GM10248 (cell line): ENCODE data around the gene HSPA2.

Source experiments
- CTCF ChIA-PET: fragments of 300-600 bp; sonication (Branson Sonifier 250); formaldehyde crosslinking; extraction: SDS; loops from one replicate; lab custom pipeline; 2021; ENCODE audit warnings: antibody characterized with exemption; lab: Yijun Ruan, JAX
- POLR2A ChIA-PET: fragments of 350-650 bp; sonication (Branson Sonifier 250); formaldehyde crosslinking; extraction: SDS; loops from one replicate; lab custom pipeline; 2020; ENCODE audit warnings: antibody characterized with exemption; lab: Yijun Ruan, JAX
- DNase-seq: peaks from one replicate; pipeline ENCODE4 v3.0.0; 2012; ENCODE audit errors: extremely low spot score
- CTCF ChIP-seq: IDR thresholded peaks from 2 replicates; pipeline ENCODE4 v1.5.1; 2012; ENCODE audit warnings: mild to moderate bottlenecking, low read depth; ENCODE audit errors: extremely low read depth, missing control alignments, control extremely low read depth

HSPA2 gene

GRCh38 chr14:64540208-64541202, at the start of gene HSPA2:
TSS of gene HSPA2 (plus strand) at chr14:64540741. CDS start at chr14:64540850, 109 bp downstream.
- TF ChIP-seq CTCF: peak; percentile 77
- ChIA-PET POLR2A (interaction anchor here (0.5 to 1.1 kb wide), 16 partner anchors 10 to 1059 kb away, joined by 3 to 7 read pairs (median 3); partner anchors contain the start of gene PPP1R36), CTCF (interaction anchor here (0.6 to 1.6 kb wide), 12 partner anchors 10 to 148 kb away, joined by 3 to 8 read pairs (median 4); partner anchors contain the start of gene PPP1R36)
- peak; percentile 94 for DNase-seq

- POLR2A ChIA-PET: no interaction called here
- TF ChIP-seq CTCF: no peak
- CTCF ChIA-PET: interaction anchor here (0.5 to 3.7 kb wide), 8 partner anchors 10 to 150 kb away, joined by 3 to 38 read pairs (median 6); partner anchors contain the start of gene HSPA2
- DNase-seq: no peak
Measured at GRCh38 chr14:64491637-64492036, 48.9 kb upstream of the HSPA2 start.

- POLR2A ChIA-PET: no interaction called here
- TF ChIP-seq CTCF: no peak
- CTCF ChIA-PET: interaction anchor here (1.0 to 1.9 kb wide), 8 partner anchors 8 to 47 kb away, joined by 3 to 8 read pairs (median 4); partner anchors contain the start of gene HSPA2
- DNase-seq: no peak
Measured at GRCh38 chr14:64493455-64493854, 47.1 kb upstream of the HSPA2 start.

GRCh38 chr14:64495252-64495651, 45.3 kb upstream of the HSPA2 start:
- CTCF ChIA-PET: interaction anchor here (1.0 to 4.4 kb wide), 7 partner anchors 10 to 65 kb away, joined by 3 to 25 read pairs (median 7); no protein-coding TSS in a partner anchor
- no peak for DNase-seq
- no peak for TF ChIP-seq CTCF
- POLR2A ChIA-PET: no interaction called here

- ChIA-PET POLR2A (no interaction called here), CTCF (interaction anchor here (1.2 to 4.4 kb wide), 5 partner anchors 15 to 67 kb away, joined by 3 to 25 read pairs (median 9); no protein-coding TSS in a partner anchor)
- no peak for TF ChIP-seq CTCF
- no peak for DNase-seq
Measured at GRCh38 chr14:64496764-64497163, 43.8 kb upstream of the HSPA2 start.

- no peak for TF ChIP-seq CTCF
- no peak for DNase-seq
- ChIA-PET POLR2A (no interaction called here), CTCF (interaction anchor here (0.7 to 3.5 kb wide), 2 partner anchors 11 to 15 kb away, joined by 3 to 24 read pairs; no protein-coding TSS in a partner anchor)
Measured at GRCh38 chr14:64500088-64500487, 40.5 kb upstream of the HSPA2 start.
